Measurements from ENCODE around the gene RYR3.

RYR3 gene

DNA sequence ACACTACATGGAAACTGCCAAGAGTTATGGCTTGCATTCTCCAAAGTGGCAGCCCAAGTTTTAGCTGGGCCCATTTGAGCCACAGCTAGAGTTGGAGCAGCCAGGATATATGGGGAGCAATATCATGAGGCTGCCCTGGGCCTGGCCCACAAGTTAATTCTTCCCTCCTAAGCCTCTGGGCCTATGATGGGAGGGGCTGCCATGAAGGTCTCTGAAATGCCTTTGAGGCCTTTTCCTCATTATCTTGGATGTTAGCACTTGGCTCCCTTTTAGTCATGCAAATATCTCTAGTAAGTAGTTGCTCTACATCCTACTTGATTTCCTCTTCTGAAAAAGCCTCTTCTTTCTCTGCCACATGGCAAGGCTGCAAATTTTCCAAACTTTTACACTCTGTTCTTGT, 400.0 kb downstream of the RYR3 start:
- in situ Hi-C loops (cut with HindIII; ENCODE audit: low sequenced_read_pairs) = no loop called here
- TF ChIP-seq, protein P1, sequence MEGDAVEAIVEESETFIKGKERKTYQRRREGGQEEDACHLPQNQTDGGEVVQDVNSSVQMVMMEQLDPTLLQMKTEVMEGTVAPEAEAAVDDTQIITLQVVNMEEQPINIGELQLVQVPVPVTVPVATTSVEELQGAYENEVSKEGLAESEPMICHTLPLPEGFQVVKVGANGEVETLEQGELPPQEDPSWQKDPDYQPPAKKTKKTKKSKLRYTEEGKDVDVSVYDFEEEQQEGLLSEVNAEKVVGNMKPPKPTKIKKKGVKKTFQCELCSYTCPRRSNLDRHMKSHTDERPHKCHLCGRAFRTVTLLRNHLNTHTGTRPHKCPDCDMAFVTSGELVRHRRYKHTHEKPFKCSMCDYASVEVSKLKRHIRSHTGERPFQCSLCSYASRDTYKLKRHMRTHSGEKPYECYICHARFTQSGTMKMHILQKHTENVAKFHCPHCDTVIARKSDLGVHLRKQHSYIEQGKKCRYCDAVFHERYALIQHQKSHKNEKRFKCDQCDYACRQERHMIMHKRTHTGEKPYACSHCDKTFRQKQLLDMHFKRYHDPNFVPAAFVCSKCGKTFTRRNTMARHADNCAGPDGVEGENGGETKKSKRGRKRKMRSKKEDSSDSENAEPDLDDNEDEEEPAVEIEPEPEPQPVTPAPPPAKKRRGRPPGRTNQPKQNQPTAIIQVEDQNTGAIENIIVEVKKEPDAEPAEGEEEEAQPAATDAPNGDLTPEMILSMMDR (IDR thresholded peaks at IDR 0.05; ENCODE audit: low read depth, low read length, missing control alignments) = no peak
- no peak overlapping the region for H3K4me3 ChIP-seq (ENCODE audit: low read depth, low read length)
- no peak for DNase-seq (ENCODE audit: low read depth)

DNA sequence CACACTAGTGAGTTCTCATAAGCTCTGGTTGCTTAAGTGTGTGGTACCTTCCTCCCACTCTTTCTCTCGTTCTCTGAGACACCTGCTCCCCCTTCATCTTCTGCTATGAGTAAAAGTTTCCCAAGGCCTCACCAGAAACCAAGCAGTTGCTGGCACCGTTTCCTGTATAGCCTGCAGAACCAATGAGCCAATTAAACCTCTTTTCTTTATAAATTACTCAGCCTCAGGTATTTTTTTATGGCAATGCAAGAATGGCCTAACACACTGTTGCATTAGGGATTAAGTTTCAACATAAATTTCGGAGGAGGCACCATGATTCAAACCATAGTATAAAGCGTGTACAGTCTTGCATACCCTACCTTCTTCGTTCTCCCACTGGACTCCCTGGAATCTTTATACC, 405.3 kb downstream of the RYR3 start:
- TF ChIP-seq, protein P1 (IDR thresholded peaks at IDR 0.05; ENCODE audit: low read depth, low read length, missing control alignments) = no peak
- H3K4me3 ChIP-seq (ENCODE audit: low read depth, low read length) = no peak overlapping the region
- no peak for DNase-seq (ENCODE audit: low read depth)
- in situ Hi-C loops (cut with HindIII; ENCODE audit: low sequenced_read_pairs) = no loop called here

DNA sequence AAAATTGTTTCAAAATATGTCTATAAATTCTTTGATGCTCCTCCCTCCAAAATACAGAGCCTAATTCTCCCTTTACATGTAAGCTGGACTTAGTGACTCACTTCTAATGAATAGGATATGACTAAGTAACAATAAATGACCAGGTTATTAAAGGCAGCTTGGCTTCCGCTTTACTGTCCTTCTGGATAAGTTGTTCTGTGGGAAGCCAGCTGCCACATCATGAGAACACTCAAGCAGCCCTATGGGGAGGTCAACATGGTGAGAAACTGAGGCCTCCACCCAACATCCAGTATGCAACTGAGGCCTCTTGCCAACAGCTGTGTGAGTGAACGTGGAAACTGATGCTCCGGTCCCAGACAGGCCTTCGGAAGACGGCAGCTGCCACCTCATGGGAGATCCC, 410.2 kb downstream of the RYR3 start:
- in situ Hi-C loops (cut with HindIII; ENCODE audit: low sequenced_read_pairs) = no loop called here
- TF ChIP-seq, protein P1 (IDR thresholded peaks at IDR 0.05; ENCODE audit: low read depth, low read length, missing control alignments) = no peak
- no peak overlapping the region for H3K4me3 ChIP-seq (ENCODE audit: low read depth, low read length)
- no peak for DNase-seq (ENCODE audit: low read depth)

GRCh38 chr15:33722005-33722672, 411.4 kb downstream of the RYR3 start:
- in situ Hi-C loops (cut with HindIII; ENCODE audit: low sequenced_read_pairs) = no loop called here
- TF ChIP-seq, protein P1 (IDR thresholded peaks at IDR 0.05; ENCODE audit: low read depth, low read length, missing control alignments) = no peak
- DNase-seq (ENCODE audit: low read depth) = no peak
- no peak overlapping the region for H3K4me3 ChIP-seq (ENCODE audit: low read depth, low read length)

- TF ChIP-seq, protein P1 (IDR thresholded peaks at IDR 0.05; ENCODE audit: low read depth, low read length, missing control alignments) = no peak
- DNase-seq (ENCODE audit: low read depth) = no peak
- in situ Hi-C loops (cut with HindIII; ENCODE audit: low sequenced_read_pairs) = no loop called here
- H3K4me3 ChIP-seq (ENCODE audit: low read depth, low read length) = no peak overlapping the region
Observed at GRCh38 chr15:33722673-33723015, 411.9 kb downstream of the RYR3 start.

GRCh38 chr15:33724321-33725036, 413.7 kb downstream of the RYR3 start:
- TF ChIP-seq, protein P1 (IDR thresholded peaks at IDR 0.05; ENCODE audit: low read depth, low read length, missing control alignments) = no peak
- in situ Hi-C loops (cut with HindIII; ENCODE audit: low sequenced_read_pairs) = no loop called here
- no peak for DNase-seq (ENCODE audit: low read depth)
- no peak overlapping the region for H3K4me3 ChIP-seq (ENCODE audit: low read depth, low read length)

Data from astrocyte of the cerebellum (primary cell).